HUES64 (cell line): ENCODE results near the gene NR3C2.

Experiments
- H3K27ac ChIP-seq: 2 replicates; pipeline ENCODE4 v1.7.0; 2013; ENCODE audit warnings: low read depth, low read length, inconsistent platforms
- H3K27me3 ChIP-seq: 2 replicates; pipeline ENCODE4 v1.6.1; 2013; ENCODE audit warnings: mild to moderate bottlenecking, low read length; ENCODE audit not compliant: insufficient read depth
- H3K36me3 ChIP-seq: 2 replicates; pipeline ENCODE4 v1.6.1; 2013; ENCODE audit warnings: mild to moderate bottlenecking, low read length; ENCODE audit not compliant: insufficient read depth
- H3K4me1 ChIP-seq: 2 replicates; pipeline ENCODE4 v1.6.1; 2013; ENCODE audit warnings: mild to moderate bottlenecking, low read length, moderate library complexity; ENCODE audit not compliant: insufficient read depth
- H3K4me3 ChIP-seq: 2 replicates; pipeline ENCODE4 v1.5.1; 2013; ENCODE audit warnings: mild to moderate bottlenecking, low read length, moderate library complexity
- H3K9ac ChIP-seq: 2 replicates; pipeline ENCODE4 v1.6.1; 2013; ENCODE audit warnings: mild to moderate bottlenecking, low read depth, low read length
- H3K9me3 ChIP-seq: 2 replicates; pipeline ENCODE4 v1.6.1; 2013; ENCODE audit warnings: low read depth, low read length; ENCODE audit not compliant: insufficient read depth
- WGBS: fragments of 150-250, 120-280 bp; methylation state at CpG from one replicate; pipeline ENCODE4 v1.1.7; 2013; ENCODE audit warnings: missing lambda C conversion rate; 5-methylcytosine and 5-hydroxymethylcytosine counted together

NR3C2 gene

DNA sequence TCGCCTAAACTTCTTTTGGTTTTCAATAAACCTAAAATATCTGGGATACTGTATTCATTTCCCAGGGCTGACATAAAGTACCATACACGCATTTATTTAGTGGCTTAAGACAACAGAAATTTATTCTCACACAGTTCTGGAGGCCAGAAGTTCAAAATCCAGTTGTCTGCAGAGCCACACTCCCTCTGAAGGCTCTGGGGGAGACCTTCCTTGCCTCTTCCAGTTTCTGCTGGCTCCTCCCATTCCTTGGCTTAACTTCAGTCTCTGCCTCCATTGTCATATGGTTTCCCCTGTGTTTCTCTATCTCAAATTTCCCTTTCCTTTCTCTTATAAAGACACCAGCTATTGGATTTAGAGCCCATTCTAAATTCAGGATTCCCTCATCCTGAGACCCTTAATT lies 44.4 kb downstream of the NR3C2 start:
- Histone ChIP-seq H3K27ac (no peak overlapping the region), H3K9ac (no peak overlapping the region), H3K27me3 (no peaks in the 10 kb centered on the region), H3K4me3 (no peak overlapping the region), H3K4me1 (no peaks in the 10 kb centered on the region), H3K36me3 (no peaks in the 10 kb centered on the region), H3K9me3 (no peaks in the 10 kb centered on the region)
- WGBS = 96% methylated on average over 2 of the region's 2 CpGs

DNA sequence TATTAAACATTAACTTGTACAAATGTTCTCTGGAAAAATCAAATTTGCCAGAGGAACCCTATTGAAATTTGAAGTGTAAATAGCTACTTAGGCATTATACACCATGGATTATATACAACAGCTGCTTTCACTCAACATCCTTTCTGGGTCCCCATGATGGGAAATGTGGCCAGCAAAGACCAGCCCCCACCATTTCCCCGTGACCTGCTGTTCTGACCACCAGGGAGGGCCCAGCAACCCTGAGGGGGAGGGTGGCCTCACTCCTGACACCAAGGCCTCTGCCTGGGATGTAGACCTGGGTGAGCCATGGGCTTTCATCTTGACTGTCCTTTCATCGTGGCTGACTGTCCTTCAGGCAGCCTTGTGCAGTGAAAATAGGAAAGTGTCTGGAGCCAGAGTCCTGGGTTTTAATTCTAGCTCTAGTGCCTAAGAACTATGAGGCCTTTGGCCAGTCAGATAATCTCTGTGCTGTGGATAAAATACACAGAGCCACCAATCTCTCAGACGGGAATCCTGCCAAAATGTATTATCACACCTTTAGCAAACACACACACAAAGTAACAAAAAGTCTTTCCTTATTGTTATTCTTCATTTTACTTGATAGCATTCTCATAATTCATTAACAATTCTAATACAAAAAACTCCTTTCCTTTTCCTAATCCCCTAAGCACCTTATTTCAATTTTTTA lies 45.1 kb downstream of the NR3C2 start:
- Histone ChIP-seq H3K27ac (no peak overlapping the region), H3K4me3 (no peak overlapping the region), H3K36me3 (no peaks in the 10 kb centered on the region), H3K4me1 (no peaks in the 10 kb centered on the region), H3K9me3 (no peaks in the 10 kb centered on the region), H3K27me3 (no peaks in the 10 kb centered on the region), H3K9ac (no peak overlapping the region)
- 84% methylated on average over 3 of the region's 3 CpGs for WGBS

DNA sequence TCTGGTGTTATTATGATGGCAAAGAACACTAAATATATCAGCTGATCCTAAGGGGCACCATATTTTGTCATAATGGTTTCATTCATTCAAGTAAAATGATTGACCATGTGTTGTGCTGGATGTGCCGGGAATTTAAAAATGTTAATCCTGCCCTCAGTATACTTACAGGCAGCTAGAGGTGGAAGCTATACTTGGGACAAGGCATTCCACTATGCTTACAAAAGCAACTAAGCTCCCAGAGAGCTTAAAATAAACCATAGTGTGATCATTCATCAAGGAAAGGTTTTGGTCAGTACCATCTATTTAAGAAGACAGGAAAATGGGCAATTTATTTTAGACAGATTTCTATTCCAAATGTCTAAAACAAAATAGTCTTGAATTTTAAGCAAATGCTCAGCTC lies 46.4 kb downstream of the NR3C2 start:
- no peaks in the 10 kb centered on the region for H3K9me3 ChIP-seq
- H3K27ac ChIP-seq = no peak overlapping the region
- H3K9ac ChIP-seq = no peak overlapping the region
- no peaks in the 10 kb centered on the region for H3K27me3 ChIP-seq
- no peaks in the 10 kb centered on the region for H3K4me1 ChIP-seq
- no peak overlapping the region for H3K4me3 ChIP-seq
- H3K36me3 ChIP-seq = no peaks in the 10 kb centered on the region
- WGBS = 88% methylated on average over 1 of the region's 1 CpG

DNA sequence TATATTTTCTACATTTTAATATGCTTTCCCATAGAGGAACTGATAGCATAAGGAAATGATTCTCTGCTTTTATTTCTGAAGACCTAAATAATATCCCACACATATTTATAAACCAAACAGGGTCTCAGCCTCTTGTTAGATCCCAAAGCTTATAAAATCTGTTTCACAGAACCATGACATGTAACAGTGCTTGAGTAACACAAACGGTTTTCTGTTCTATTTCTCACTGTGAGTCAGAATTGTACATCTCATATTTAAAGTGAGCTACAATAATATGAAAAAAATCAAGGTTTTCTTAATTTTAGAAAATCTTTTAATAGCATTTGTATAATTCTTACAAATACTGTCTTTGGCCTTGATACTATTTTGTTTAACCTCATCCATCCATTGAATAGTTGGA lies 51.2 kb downstream of the NR3C2 start:
- Histone ChIP-seq H3K27ac (no peak overlapping the region), H3K27me3 (no peaks in the 10 kb centered on the region), H3K9ac (no peak overlapping the region), H3K4me1 (no peaks in the 10 kb centered on the region), H3K4me3 (no peak overlapping the region), H3K36me3 (no peaks in the 10 kb centered on the region), H3K9me3 (no peaks in the 10 kb centered on the region)
- 50% methylated on average over 1 of the region's 1 CpG for WGBS

DNA sequence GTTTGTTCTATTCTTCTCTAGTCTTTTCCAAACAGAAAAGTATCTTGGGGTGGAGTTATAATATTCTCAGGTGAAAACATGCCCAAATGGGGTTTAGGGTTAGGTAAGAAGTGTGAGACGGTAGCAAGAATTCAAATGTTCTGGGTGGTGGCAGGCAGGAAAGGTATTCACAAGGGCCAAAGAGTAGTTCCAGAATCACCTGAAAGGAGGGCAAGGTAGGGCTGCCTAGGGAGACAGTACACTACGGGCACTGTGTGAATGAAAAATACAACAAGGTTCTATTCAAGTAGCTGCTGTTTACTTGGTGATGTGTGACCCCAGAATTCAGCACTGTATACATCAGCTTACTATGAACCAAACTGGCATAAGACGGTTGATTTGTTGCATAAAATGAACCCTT lies 51.9 kb downstream of the NR3C2 start:
- Histone ChIP-seq H3K4me1 (no peaks in the 10 kb centered on the region), H3K9me3 (no peaks in the 10 kb centered on the region), H3K4me3 (no peak overlapping the region), H3K36me3 (no peaks in the 10 kb centered on the region), H3K9ac (no peak overlapping the region), H3K27me3 (no peaks in the 10 kb centered on the region), H3K27ac (no peak overlapping the region)
- 94% methylated on average over 3 of the region's 3 CpGs for WGBS

DNA sequence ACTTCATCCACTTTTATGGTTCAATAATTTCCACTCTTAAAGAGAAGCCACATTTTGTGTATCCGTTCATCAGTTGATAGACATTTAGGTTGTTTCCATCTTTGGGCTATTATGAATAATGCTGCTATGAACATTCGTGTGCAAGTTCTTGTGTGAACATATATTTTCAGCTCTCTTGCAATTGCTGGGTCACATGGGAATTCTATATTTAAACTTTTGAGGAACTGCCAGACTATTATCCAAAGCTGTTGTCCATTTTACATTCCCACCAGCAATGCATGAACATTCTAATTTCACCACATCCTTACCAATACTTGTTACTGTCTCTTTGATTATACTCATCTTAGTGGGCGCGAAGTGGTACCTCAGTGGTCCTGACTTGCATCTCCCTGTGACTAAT lies 61.9 kb downstream of the NR3C2 start:
- Histone ChIP-seq H3K4me1 (no peaks in the 10 kb centered on the region), H3K36me3 (no peaks in the 10 kb centered on the region), H3K27ac (no peak overlapping the region), H3K4me3 (no peak overlapping the region), H3K27me3 (no peaks in the 10 kb centered on the region), H3K9me3 (no peaks in the 10 kb centered on the region), H3K9ac (no peak overlapping the region)
- 96% methylated on average over 4 of the region's 4 CpGs for WGBS

DNA sequence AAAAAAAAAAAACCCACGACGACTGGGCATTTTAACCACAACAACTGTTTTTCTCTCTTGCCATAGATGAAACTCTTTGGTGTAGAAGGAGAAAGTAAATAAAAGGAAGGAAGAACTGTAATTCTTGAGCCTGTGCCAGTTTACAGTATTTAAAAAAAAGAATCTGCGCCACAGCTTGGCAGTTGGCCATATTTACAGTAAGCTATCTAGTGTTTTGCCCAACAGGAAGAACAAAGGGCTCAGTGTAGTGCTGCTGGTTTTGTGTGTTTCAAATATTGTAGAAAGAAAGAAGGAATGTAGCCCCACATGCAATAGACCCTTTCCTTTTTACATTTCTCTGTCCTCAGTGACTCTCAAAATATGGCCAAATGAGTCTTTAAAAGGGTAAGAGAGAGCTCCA lies 66.1 kb downstream of the NR3C2 start:
- WGBS = 95% methylated on average over 1 of the region's 3 CpGs
- no peak overlapping the region for H3K4me3 ChIP-seq
- H3K36me3 ChIP-seq = no peaks in the 10 kb centered on the region
- H3K27ac ChIP-seq = no peak overlapping the region
- H3K27me3 ChIP-seq = no peaks in the 10 kb centered on the region
- no peaks in the 10 kb centered on the region for H3K9me3 ChIP-seq
- no peaks in the 10 kb centered on the region for H3K4me1 ChIP-seq
- H3K9ac ChIP-seq = no peak overlapping the region

DNA sequence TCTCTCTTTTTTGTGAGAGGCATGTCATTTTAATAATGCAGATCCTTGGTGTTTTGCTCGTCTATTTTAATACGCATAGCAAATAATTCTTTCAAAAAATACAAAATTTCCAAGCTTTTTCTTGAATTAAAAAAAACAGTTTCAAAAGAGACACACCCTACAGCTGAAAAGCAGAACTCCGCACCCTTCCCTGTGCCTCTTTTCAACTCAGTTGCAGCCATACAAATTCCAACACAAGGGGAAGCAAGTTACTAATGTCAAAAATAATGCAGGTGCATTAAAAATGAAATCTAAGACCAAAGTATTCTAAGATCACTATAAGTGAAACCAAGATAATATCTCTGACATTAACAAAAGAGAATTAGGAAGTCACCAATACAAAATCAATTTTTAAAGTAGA lies 66.6 kb downstream of the NR3C2 start:
- no peak overlapping the region for H3K27ac ChIP-seq
- WGBS = 92% methylated on average over 3 of the region's 3 CpGs
- H3K4me1 ChIP-seq = no peaks in the 10 kb centered on the region
- no peaks in the 10 kb centered on the region for H3K9me3 ChIP-seq
- H3K36me3 ChIP-seq = no peaks in the 10 kb centered on the region
- no peak overlapping the region for H3K4me3 ChIP-seq
- no peaks in the 10 kb centered on the region for H3K27me3 ChIP-seq
- H3K9ac ChIP-seq = no peak overlapping the region

DNA sequence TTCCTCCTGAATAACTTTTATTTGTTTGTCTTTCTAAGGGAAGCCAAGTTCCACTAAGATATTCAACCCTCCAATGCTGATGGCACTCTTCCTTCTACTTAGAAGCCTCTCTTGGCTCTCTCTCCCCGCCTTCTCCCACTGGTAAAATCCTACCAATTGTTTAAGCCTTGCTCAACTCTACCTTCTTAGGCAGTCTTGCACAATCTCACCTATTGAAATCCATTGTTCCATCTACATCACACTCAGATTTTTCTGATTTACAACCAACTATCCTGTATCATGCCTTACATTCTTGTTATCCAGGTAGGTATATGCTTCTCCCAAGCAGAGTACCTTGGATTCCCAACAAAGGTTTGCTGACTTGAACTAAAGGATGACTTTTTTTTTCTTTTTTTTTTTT lies 69.1 kb downstream of the NR3C2 start:
- H3K27ac ChIP-seq = no peak overlapping the region
- H3K4me3 ChIP-seq = no peak overlapping the region
- no peaks in the 10 kb centered on the region for H3K9me3 ChIP-seq
- H3K9ac ChIP-seq = no peak overlapping the region
- no peaks in the 10 kb centered on the region for H3K27me3 ChIP-seq
- WGBS = 42% methylated on average over 1 of the region's 1 CpG
- no peaks in the 10 kb centered on the region for H3K4me1 ChIP-seq
- H3K36me3 ChIP-seq = no peaks in the 10 kb centered on the region

DNA sequence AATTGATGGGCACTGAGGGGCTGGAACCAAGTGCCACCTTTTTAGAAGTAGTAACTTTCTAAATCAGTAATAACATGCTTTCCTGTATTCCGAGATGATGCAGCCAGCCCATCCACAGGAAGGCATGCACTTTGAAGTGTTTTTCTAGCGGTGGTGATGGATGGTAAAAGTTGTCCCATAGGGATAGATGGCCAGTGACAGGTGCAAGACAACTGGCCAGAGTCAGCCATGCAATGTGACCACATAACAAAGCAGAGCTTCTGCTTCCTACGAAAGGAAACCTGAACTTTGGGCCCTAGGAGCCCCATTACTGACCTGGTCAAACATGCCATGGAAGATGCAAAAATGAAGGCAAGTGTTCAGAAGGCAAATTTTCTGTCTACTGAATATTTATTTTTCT lies 72.3 kb downstream of the NR3C2 start:
- Histone ChIP-seq H3K9me3 (no peaks in the 10 kb centered on the region), H3K4me1 (no peaks in the 10 kb centered on the region), H3K36me3 (no peaks in the 10 kb centered on the region), H3K27ac (no peak overlapping the region), H3K9ac (no peak overlapping the region), H3K27me3 (no peaks in the 10 kb centered on the region), H3K4me3 (no peak overlapping the region)
- WGBS = 95% methylated on average over 3 of the region's 3 CpGs

DNA sequence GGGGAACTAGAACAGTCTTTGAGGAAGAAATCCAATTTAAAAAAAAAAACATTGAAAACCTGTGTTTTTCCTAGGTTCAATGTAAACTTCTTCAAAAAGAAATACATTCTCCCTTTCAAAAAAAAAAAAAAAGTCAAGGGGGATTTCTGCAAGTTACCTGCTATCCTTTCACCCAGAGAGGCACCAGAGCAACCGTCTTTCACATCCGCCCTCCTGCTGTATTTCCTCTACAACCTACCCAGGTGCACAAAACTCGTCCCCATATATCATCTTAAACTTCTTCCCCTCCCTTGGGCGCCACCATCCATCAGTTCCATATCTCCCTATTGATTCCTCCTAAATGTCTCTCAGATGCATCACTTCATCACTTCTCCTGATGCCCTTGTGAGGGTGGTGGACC lies 74.5 kb downstream of the NR3C2 start:
- no peak overlapping the region for H3K27ac ChIP-seq
- no peak overlapping the region for H3K9ac ChIP-seq
- H3K36me3 ChIP-seq = no peaks in the 10 kb centered on the region
- H3K4me3 ChIP-seq = no peak overlapping the region
- H3K9me3 ChIP-seq = no peaks in the 10 kb centered on the region
- H3K4me1 ChIP-seq = no peaks in the 10 kb centered on the region
- WGBS = 86% methylated on average over 4 of the region's 4 CpGs
- no peaks in the 10 kb centered on the region for H3K27me3 ChIP-seq

DNA sequence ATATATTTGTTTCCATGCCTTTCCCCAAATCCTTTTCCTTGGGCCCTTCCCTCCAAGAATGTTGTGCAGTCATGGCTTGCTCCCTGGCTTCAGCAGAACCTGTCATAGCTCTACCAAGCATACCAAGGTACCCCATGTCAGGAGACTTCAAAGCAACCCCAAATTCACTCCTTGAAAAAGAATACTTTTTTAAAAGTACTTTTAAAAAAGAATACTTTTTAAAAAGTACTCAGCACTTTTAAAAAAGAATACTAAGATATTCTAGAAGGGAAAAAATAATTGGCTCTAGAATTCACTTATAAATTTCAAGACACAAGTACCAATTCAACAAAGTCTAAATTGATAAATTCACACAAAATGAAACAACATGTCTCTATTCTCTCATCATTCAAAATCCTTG lies 76.0 kb downstream of the NR3C2 start:
- H3K36me3 ChIP-seq = no peaks in the 10 kb centered on the region
- H3K9ac ChIP-seq = no peak overlapping the region
- H3K4me1 ChIP-seq = no peaks in the 10 kb centered on the region
- H3K4me3 ChIP-seq = no peak overlapping the region
- no peak overlapping the region for H3K27ac ChIP-seq
- no peaks in the 10 kb centered on the region for H3K27me3 ChIP-seq
- H3K9me3 ChIP-seq = no peaks in the 10 kb centered on the region
